Stimulated activated naive B cell treated with anti-CD40 and anti-IgM and Interleukin-4, amounts not matched to agents 10 μg/mL and 1 μg/mL and 100 μg/mL, for 72 hours (primary cell): ENCODE measurements around the gene MREG.
"Not testable (repeated sequence)": the region's sequence is repeated elsewhere in the genome, so short reads cannot be mapped to it uniquely, and the experiment has no call there.

Experiments used
- ATAC-seq, 2 donors: fragments of 150-1000 bp; cut with Tn5 transposase; replicated peaks; 2 replicates each; pipeline ENCODE4 v1.10.0; 2021; ENCODE audit warnings: moderate library complexity in 1 of 2
- DNase-seq: peaks from one replicate; pipeline ENCODE4 v3.0.0; 2021
- H3K27ac Mint-ChIP-seq: one replicate; pipeline ENCODE4 v1.8.0; 2022; ENCODE audit warnings: mild to moderate bottlenecking, mixed read lengths
- H3K27me3 Mint-ChIP-seq, 2 donors: one replicate each; pipeline ENCODE4 v1.8.0; 2022; ENCODE audit warnings: mixed read lengths in 2 of 2
- H3K36me3 Mint-ChIP-seq, 2 donors: one replicate each; pipeline ENCODE4 v1.8.0; 2022; ENCODE audit warnings: mixed read lengths in 2 of 2, mild to moderate bottlenecking in 1 of 2
- H3K4me1 Mint-ChIP-seq, 2 donors: one replicate each; pipeline ENCODE4 v1.8.0; 2022; ENCODE audit warnings: mixed read lengths in 2 of 2, mild to moderate bottlenecking in 1 of 2
- H3K4me3 Mint-ChIP-seq, 2 donors: one replicate each; pipeline ENCODE4 v1.8.0; 2022; ENCODE audit warnings: mild to moderate bottlenecking in 2 of 2, mixed read lengths in 2 of 2, moderate library complexity in 1 of 2
- H3K9me3 Mint-ChIP-seq, 2 donors: one replicate each; pipeline ENCODE4 v1.8.0; 2022; ENCODE audit warnings: mixed read lengths in 2 of 2, mild to moderate bottlenecking in 1 of 2

MREG gene

DNA sequence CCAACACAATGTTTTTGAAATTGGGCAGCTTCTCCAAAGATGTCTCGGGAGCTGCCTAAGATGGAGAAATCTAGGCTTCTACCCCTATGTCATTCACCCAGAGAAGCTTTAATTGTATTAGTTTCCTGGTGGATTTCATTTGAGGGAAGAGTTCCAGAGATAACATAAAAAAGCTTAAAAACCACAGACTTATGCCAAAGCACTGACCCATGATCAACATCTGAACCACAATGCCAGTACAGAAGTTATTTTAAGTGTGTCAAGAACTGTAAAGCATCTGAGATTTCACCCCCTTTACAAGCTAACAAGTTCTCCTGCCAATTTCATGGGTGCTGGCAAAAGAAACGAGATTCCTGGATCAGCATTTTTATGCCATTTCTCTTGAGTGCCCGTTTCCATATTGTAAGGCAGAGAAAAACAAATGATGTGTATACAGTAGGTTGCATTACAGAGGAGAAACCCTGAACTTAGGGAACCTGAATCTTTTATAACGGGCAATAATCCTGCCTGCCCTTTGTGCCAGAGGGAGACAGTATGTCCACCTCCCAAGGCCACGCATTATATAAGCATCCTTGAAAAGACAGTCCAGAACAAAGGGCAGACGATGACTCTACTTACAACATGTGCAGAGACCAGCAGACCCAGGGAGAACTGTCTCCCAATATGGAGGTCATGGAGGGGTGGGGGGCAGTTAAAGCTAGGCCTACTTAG, 44.1 kb downstream of the MREG start:
- H3K4me1 Mint-ChIP-seq, result peaks cover 42 to 75% of the 10 kb centered on the region in 2 donors
- peak overlapping the region; percentile 51 for H3K27ac Mint-ChIP-seq

DNA sequence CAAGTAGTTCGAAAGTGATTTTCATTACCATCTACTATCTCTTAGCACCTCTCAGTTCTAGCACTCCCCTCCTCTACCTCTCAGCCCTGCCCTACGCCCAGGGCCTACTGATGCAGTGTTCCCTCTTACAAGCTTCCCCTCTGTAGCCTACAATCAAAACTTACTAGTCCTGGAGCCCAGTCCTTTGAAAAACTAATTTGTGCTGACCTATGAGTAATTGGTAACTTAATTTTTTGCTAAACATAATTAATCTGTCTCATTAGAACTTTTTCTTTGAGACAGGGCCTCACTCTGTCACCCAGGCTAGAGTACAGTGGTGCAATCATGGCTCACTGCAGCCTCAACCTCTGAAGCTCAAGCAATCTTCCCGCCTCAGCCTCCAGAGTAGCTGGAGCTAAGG, 44.9 kb downstream of the MREG start:
- no peak overlapping the region for H3K27ac Mint-ChIP-seq
- DNase-seq (no peak), ATAC-seq (peak; percentile 40 to 53)
- H3K9me3 Mint-ChIP-seq, result peaks cover 5 to 8% of the 10 kb centered on the region in 2 donors
- peaks cover 46 to 83% of the 10 kb centered on the region in 2 donors for H3K36me3 Mint-ChIP-seq
- H3K4me3 Mint-ChIP-seq, result no peak overlapping the region
- H3K27me3 Mint-ChIP-seq, result no peaks in the 10 kb centered on the region
- peaks cover 41 to 72% of the 10 kb centered on the region in 2 donors for H3K4me1 Mint-ChIP-seq

More for the DNA sequence above, 44.1 kb downstream of the MREG start:
- peaks cover 44 to 81% of the 10 kb centered on the region in 2 donors for H3K36me3 Mint-ChIP-seq
- no peak for DNase-seq
- peaks cover 5 to 8% of the 10 kb centered on the region in 2 donors for H3K9me3 Mint-ChIP-seq
- H3K27me3 Mint-ChIP-seq, result no peaks in the 10 kb centered on the region
- peak overlapping the region; percentile 12 to 45 for H3K4me3 Mint-ChIP-seq
- ATAC-seq, result peak in 1 of 2 donors; percentile 29

GRCh38 chr2:215967590-215968378, 45.6 kb downstream of the MREG start:
- ATAC-seq, result peak; percentile 44 to 51
- Mint-ChIP-seq H3K27ac (peak overlapping the region; percentile 25), H3K27me3 (no peaks in the 10 kb centered on the region), H3K4me3 (peak overlapping the region in 1 of 2 donors; percentile 6), H3K4me1 (peaks cover 40 to 72% of the 10 kb centered on the region in 2 donors), H3K36me3 (peaks cover 44 to 81% of the 10 kb centered on the region in 2 donors), H3K9me3 (peaks cover 5 to 8% of the 10 kb centered on the region in 2 donors)
- no peak for DNase-seq

DNA sequence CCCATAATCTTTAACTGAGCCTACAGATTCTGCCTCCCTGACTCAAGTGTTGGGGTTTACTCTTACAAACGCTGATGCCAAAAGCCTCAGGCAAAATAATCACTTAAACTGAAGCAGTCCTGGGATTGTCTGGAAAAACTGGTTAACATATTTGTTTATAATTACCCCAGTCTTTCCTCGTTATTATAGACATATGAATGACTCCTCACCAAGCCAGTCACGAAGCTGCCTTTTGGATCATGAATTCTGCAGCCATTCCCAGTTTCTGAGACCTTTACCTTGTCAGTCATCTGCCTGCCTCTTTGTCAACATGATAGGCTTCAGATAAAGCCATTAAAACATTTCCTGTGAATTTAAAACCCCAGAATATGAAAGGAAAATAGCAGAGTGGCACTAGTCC, 46.4 kb downstream of the MREG start:
- Mint-ChIP-seq H3K4me1 (peaks cover 39 to 69% of the 10 kb centered on the region in 2 donors), H3K27ac (no peak overlapping the region), H3K27me3 (no peaks in the 10 kb centered on the region), H3K36me3 (peaks cover 48 to 81% of the 10 kb centered on the region in 2 donors), H3K4me3 (peak overlapping the region in 1 of 2 donors; percentile 16), H3K9me3 (peaks cover 5 to 8% of the 10 kb centered on the region in 2 donors)
- ATAC-seq (no peak), DNase-seq (no peak)

- DNase-seq, result no peak
- peaks cover 35 to 62% of the 10 kb centered on the region in 2 donors for H3K4me1 Mint-ChIP-seq
- peaks cover 48 to 79% of the 10 kb centered on the region in 2 donors for H3K36me3 Mint-ChIP-seq
- H3K4me3 Mint-ChIP-seq, result peak overlapping the region in 1 of 2 donors; percentile 23
- peak in 1 of 2 donors; percentile 47 for ATAC-seq
- peaks cover 2 to 6% of the 10 kb centered on the region in 2 donors for H3K9me3 Mint-ChIP-seq
- H3K27me3 Mint-ChIP-seq, result no peaks in the 10 kb centered on the region
- H3K27ac Mint-ChIP-seq, result peak overlapping the region; percentile 16
Measured at GRCh38 chr2:215966274-215966673, 47.1 kb downstream of the MREG start.

DNA sequence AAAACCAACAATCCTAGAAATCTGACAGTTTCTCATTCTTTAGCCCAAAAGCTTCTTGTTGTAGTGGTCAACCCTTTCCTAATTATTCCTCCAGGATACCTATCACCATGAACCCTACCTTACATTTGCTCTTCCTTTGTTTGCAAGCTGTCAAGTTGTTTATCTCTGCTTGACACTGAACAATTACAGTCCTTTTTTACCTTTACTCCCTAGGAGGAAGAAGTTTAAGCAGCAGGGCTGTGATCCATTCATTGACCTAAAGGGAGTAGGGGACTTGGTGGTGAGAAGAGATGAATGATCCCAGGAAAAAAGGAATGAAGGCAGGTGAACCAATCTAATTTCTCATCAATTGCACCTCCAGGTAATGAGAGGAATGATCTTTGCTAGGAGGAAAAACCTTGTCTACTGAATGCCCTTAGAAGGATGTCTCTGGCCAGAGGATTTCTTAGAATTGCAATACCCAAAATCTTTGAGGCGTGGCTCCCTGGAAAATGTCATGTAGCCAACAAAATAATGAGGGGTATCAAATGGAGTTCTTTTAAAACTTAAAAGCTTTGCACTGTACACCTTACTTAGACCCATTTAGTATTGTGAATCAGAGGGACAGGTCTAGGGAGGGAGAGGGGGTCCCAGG, 47.7 kb downstream of the MREG start:
- Mint-ChIP-seq H3K27ac (peak overlapping the region; percentile 16), H3K27me3 (no peaks in the 10 kb centered on the region), H3K4me1 (peaks cover 31 to 56% of the 10 kb centered on the region in 2 donors), H3K9me3 (peaks cover 0 to under 1% of the 10 kb centered on the region in 2 donors), H3K36me3 (peaks cover 45 to 76% of the 10 kb centered on the region in 2 donors), H3K4me3 (no peak overlapping the region)
- DNase-seq, result no peak
- ATAC-seq, result no peak

GRCh38 chr2:215961981-215962380, 51.4 kb downstream of the MREG start:
- no peaks in the 10 kb centered on the region for H3K27me3 Mint-ChIP-seq
- H3K27ac Mint-ChIP-seq, result no peak overlapping the region
- peaks cover 3 to 5% of the 10 kb centered on the region in 2 donors for H3K9me3 Mint-ChIP-seq
- peaks cover 65 to 83% of the 10 kb centered on the region in 2 donors for H3K36me3 Mint-ChIP-seq
- H3K4me1 Mint-ChIP-seq, result peaks cover 28 to 39% of the 10 kb centered on the region in 2 donors
- ATAC-seq, result no peak
- no peak for DNase-seq
- no peak overlapping the region for H3K4me3 Mint-ChIP-seq

- Mint-ChIP-seq H3K4me3 (no peak overlapping the region), H3K27me3 (no peaks in the 10 kb centered on the region), H3K9me3 (peaks cover 3 to 5% of the 10 kb centered on the region in 2 donors), H3K27ac (peak overlapping the region; percentile 65), H3K36me3 (peaks cover 66 to 78% of the 10 kb centered on the region in 2 donors), H3K4me1 (peaks cover 18% of the 10 kb centered on the region in 2 donors)
- DNase-seq (no peak), ATAC-seq (no peak)
Measured at GRCh38 chr2:215958257-215958656, 55.1 kb downstream of the MREG start.

DNA sequence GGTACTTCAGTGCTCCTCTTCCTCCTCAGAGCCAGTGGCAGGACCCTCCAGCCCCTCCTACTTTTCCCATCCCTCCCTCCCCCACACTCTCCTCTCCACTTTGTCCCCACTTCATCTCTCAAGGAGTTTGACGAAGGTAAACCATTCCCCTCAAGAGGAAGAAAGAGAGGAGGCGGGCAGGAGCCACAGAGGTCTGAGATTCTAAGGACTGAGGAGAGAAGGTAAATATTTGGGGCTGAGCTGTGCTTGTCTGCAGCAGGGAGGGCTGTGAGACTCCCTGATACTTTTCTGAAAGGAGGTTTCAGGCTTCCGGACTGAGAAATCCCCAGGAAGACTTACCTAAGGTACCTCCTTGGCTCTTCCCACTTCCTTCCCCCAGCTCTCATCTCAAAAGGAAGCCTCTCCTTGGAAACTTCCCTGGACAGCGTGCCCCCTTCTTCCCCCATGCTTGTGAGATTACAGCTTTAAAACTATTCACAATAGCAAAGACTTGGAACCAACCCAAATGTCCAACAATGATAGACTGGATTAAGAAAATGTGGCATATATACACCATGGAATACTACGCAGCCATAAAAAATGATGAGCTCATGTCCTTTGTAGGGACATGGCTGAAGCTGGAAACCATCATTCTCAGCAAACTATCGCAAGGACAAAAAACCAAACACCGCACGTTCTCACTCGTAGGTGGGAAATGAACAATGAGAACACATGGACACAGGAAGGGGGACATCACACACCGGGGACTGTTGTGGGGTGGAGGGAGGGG, 55.8 kb downstream of the MREG start:
- peaks cover 20 to 24% of the 10 kb centered on the region in 2 donors for H3K4me1 Mint-ChIP-seq
- not testable (repeated sequence) for H3K9me3 Mint-ChIP-seq, DNase-seq, H3K27ac Mint-ChIP-seq, H3K27me3 Mint-ChIP-seq, H3K4me3 Mint-ChIP-seq, ATAC-seq
- peaks cover 67 to 78% of the 10 kb centered on the region in 2 donors for H3K36me3 Mint-ChIP-seq

DNA sequence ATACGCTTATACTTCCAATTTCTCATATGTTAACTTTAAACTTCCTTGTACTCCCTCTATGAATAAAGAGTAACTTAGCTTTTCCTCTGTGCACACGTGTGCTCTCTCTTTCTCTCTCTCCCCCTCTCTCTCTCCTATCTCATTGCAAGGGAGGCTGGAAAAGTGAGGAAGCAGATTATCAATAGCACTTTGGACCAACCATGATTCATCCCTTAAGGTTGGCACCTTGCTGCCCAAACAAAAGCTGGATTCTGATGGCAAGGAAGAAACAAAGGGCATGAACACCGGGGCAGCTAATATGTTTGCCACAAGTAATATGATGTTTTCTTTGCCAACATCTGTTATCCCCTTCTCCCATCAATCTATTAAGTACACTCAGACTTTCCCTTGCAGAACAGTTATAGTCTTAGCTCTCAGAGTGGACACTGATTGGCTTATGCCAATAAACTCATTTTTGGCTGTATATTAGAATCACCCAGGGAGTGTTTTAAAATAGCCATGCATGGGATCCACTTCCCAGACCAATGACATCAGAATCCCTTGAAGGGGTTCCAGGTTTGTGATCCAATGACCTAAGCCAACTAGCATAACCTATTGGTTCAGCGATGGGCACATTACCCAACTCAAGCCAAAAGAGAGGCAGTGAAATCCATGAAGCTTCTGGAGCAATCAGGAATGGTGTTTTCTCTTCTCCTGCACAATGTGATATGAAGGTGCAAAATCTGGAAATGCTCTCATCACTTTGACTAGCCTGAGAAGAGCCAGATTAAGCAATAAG, 60.3 kb downstream of the MREG start:
- ATAC-seq (no peak), DNase-seq (no peak)
- peaks cover 47 to 59% of the 10 kb centered on the region in 2 donors for H3K36me3 Mint-ChIP-seq
- H3K4me1 Mint-ChIP-seq, result peaks cover 13 to 17% of the 10 kb centered on the region in 2 donors
- H3K4me3 Mint-ChIP-seq, result no peak overlapping the region
- no peak overlapping the region for H3K27ac Mint-ChIP-seq
- no peaks in the 10 kb centered on the region for H3K27me3 Mint-ChIP-seq
- peaks cover 2 to 4% of the 10 kb centered on the region in 2 donors for H3K9me3 Mint-ChIP-seq

DNA sequence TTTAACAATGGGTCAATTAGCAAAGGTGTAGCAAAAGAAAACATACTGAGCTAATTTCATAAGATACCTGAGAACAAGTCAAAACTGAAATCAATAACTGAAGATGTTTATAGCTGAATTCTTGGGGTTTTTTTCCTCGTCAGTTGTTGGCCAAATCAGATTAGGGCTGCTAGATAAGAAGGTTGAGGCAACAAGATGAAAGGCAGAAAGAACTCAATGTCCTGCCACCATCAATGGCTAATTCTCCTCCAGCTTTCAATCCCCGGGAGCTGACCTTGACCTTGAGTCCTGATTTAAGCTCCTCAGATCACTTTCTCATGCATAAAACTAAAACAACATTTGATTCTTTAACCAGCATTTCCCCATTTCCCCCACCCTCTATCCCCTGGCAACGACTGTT, 61.8 kb downstream of the MREG start:
- DNase-seq, result no peak
- Mint-ChIP-seq H3K4me1 (peaks cover 12 to 17% of the 10 kb centered on the region in 2 donors), H3K9me3 (peaks cover 2 to 4% of the 10 kb centered on the region in 2 donors), H3K4me3 (no peak overlapping the region), H3K27me3 (no peaks in the 10 kb centered on the region), H3K36me3 (peaks cover 39 to 54% of the 10 kb centered on the region in 2 donors), H3K27ac (no peak overlapping the region)
- ATAC-seq, result no peak

DNA sequence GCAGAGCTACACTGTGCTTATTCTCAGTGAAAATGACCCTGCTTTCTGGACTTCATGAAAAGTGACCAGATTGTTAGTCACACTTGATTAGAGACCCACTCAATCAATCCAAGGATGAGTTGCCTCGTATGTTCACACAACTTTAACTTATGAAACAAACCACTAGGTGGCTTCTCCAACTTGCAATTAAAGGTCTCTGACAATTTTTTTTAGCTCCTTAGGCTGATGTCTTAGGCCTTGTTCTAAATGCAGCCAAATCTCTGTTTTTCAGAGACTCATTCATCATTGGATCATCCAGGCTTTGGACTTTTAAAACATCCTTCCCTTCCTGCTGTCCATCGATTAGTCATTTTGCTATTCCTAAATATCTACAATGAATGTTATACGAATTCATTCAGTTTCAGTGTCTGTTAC, 63.4 kb downstream of the MREG start:
- H3K4me1 Mint-ChIP-seq, result peaks cover 12 to 17% of the 10 kb centered on the region in 2 donors
- DNase-seq (no peak), ATAC-seq (peak; percentile 80 to 85)
- H3K36me3 Mint-ChIP-seq, result peaks cover 41 to 65% of the 10 kb centered on the region in 2 donors
- no peaks in the 10 kb centered on the region for H3K27me3 Mint-ChIP-seq
- peaks cover 2 to 4% of the 10 kb centered on the region in 2 donors for H3K9me3 Mint-ChIP-seq
- no peak overlapping the region for H3K4me3 Mint-ChIP-seq
- H3K27ac Mint-ChIP-seq, result no peak overlapping the region

DNA sequence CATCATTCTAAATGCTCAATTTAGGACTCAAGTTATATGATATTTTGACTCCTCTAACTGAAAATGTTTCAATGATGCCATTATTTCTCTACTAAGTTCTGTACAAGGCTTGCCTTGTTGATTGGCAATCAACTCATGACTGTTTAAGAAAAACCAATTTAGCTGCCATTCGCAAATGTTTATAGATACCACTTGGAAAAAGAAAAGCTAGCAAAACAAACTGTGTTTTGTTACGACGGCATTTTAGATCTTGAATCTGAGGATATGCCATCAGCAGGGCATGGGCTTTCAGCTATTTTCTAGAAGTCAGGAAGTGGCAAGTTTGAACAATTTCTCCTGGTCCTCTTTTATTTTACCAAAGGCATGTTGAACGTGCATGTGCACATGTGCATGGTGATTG, 65.3 kb downstream of the MREG start:
- Mint-ChIP-seq H3K36me3 (peaks cover 43 to 62% of the 10 kb centered on the region in 2 donors), H3K27ac (no peak overlapping the region), H3K27me3 (no peaks in the 10 kb centered on the region), H3K4me3 (no peak overlapping the region), H3K9me3 (peaks cover 2 to 4% of the 10 kb centered on the region in 2 donors), H3K4me1 (peaks cover 10 to 16% of the 10 kb centered on the region in 2 donors)
- DNase-seq (no peak), ATAC-seq (no peak)
